ENCODE measurements around the gene PCSK7.

Gene PCSK7

GRCh38 chr11:117180020-117180419, 51.9 kb downstream of the PCSK7 start:
- no peak for DNase-seq

- no peak for DNase-seq
These were observed 52.5 kb downstream of the PCSK7 start for GRCh38 chr11:117179048-117179999.

- DNase-seq, result peak; percentile 88
These were observed 53.5 kb downstream of the PCSK7 start, which contains the start of gene SIDT2 for GRCh38 chr11:117178210-117179034. SIDT2 (plus strand) TSS chr11:117178743; CDS start chr11:117179264, 521 bp downstream.

GRCh38 chr11:117177534-117178209, 54.2 kb downstream of the PCSK7 start:
- DNase-seq, result no peak

GRCh38 chr11:117176186-117176585, 55.7 kb downstream of the PCSK7 start:
- no peak for DNase-seq

- no peak for DNase-seq
These were observed 56.1 kb downstream of the PCSK7 start for GRCh38 chr11:117175781-117176180.

- DNase-seq, result no peak
These were observed 56.8 kb downstream of the PCSK7 start for GRCh38 chr11:117175104-117175503.

GRCh38 chr11:117172724-117173421, 59.0 kb downstream of the PCSK7 start:
- no peak for DNase-seq

GRCh38 chr11:117171404-117172061, 60.3 kb downstream of the PCSK7 start:
- DNase-seq, result no peak

GRCh38 chr11:117171007-117171403, 60.9 kb downstream of the PCSK7 start:
- no peak for DNase-seq

GRCh38 chr11:117170210-117170609, 61.7 kb downstream of the PCSK7 start:
- no peak for DNase-seq

- DNase-seq, result no peak
These were observed 62.1 kb downstream of the PCSK7 start for GRCh38 chr11:117169736-117170135.

GRCh38 chr11:117166491-117166890, 65.4 kb downstream of the PCSK7 start:
- DNase-seq, result no peak

GRCh38 chr11:117160826-117161225, 71.0 kb downstream of the PCSK7 start:
- DNase-seq, result no peak

- DNase-seq, result no peak
These were observed 72.0 kb downstream of the PCSK7 start for GRCh38 chr11:117159892-117160291.

- DNase-seq, result no peak
These were observed 74.4 kb downstream of the PCSK7 start for GRCh38 chr11:117157507-117157906.

GRCh38 chr11:117154468-117154867, 77.4 kb downstream of the PCSK7 start:
- DNase-seq, result no peak
